A673 (cell line): ENCODE results near the gene CDYL2. TPM values are rescaled to one million over a fixed set of nuclear protein-coding genes. Genes with fewer than 3 reads are reported as not detected.

Experiments
- BruUV-seq: library from RNA; stranded (reverse); fragments of 400-500 nt; replicated peaks from 2 replicates; lab custom pipeline; 2021; lab: Mats Ljungman, UMichigan
- CTCF ChIA-PET: fragments of 300-600 bp; sonication (Branson Sonifier 250); formaldehyde crosslinking; loops from one replicate; lab custom pipeline; 2022; ENCODE audit warnings: antibody characterized with exemption; lab: Charles Lee
- POLR2A ChIA-PET: fragments of 300-600 bp; sonication (Branson Sonifier 250); formaldehyde crosslinking; loops from one replicate; lab custom pipeline; 2022; ENCODE audit warnings: antibody characterized with exemption; ENCODE audit not compliant: low non-redundant PET; lab: Charles Lee
- DNase-seq: peaks from one replicate; pipeline ENCODE4 v3.0.0-alpha.2; 2015; ENCODE audit warnings: low spot score
- H3K27ac ChIP-seq: fragments of 200-600 bp; sonication (generic); 2 replicates; pipeline ENCODE4 v1.5.1; 2016; ENCODE audit warnings: mixed run types, low read depth, mild to moderate bottlenecking, mixed read lengths, antibody characterized with exemption, low read length; ENCODE audit not compliant: poor library complexity, severe bottlenecking
- H3K27me3 ChIP-seq: fragments of 200-600 bp; sonication (generic); replicated peaks from 2 replicates; pipeline ENCODE4 v1.6.1; 2017; ENCODE audit warnings: mixed run types, low read depth, mild to moderate bottlenecking, mixed read lengths, antibody characterized with exemption, low read length; ENCODE audit not compliant: insufficient read depth, poor library complexity
- H3K36me3 ChIP-seq: fragments of 200-600 bp; sonication (generic); 2 replicates; pipeline ENCODE4 v1.6.1; 2016; ENCODE audit warnings: mixed run types, mild to moderate bottlenecking, mixed read lengths, antibody characterized with exemption, low read length; ENCODE audit not compliant: insufficient read depth, poor library complexity, severe bottlenecking
- H3K4me1 ChIP-seq: fragments of 200-600 bp; sonication (generic); 2 replicates; pipeline ENCODE4 v1.6.1; 2017; ENCODE audit warnings: mixed run types, mild to moderate bottlenecking, mixed read lengths, antibody characterized with exemption, low read length; ENCODE audit not compliant: insufficient read depth, poor library complexity, severe bottlenecking
- H3K4me3 ChIP-seq: fragments of 200-600 bp; sonication (generic); 2 replicates; pipeline ENCODE4 v1.5.1; 2016; ENCODE audit warnings: low read depth, mixed run types, mild to moderate bottlenecking, mixed read lengths, low read length; ENCODE audit not compliant: poor library complexity, severe bottlenecking
- H3K9me3 ChIP-seq: fragments of 200-600 bp; sonication (generic); 2 replicates; pipeline ENCODE4 v1.6.1; 2016; ENCODE audit warnings: mixed run types, low read depth, mild to moderate bottlenecking, mixed read lengths, antibody characterized with exemption, low read length; ENCODE audit not compliant: poor library complexity, severe bottlenecking
- CTCF ChIP-seq: fragments of 300-800, 200-600 bp; sonication (generic); conservative IDR thresholded peaks from 2 replicates; pipeline ENCODE4 v1.5.1; 2017; ENCODE audit warnings: low read depth, mild to moderate bottlenecking, antibody characterized with exemption, low read length, moderate library complexity, mixed read lengths
- EZH2 ChIP-seq: fragments of 200-600 bp; sonication (generic); IDR thresholded peaks from 2 replicates; pipeline ENCODE4 v1.6.1; 2017; ENCODE audit warnings: borderline replicate concordance, low read depth, mild to moderate bottlenecking, mixed read lengths, antibody characterized with exemption, low read length; ENCODE audit not compliant: poor library complexity, severe bottlenecking
- intact Hi-C: fragments of 100-400 bp; cut with micrococcal nuclease; formaldehyde crosslinking; loops from one replicate; pipeline ENCODE4 v1.10.0; 2022; ENCODE audit not compliant: unreplicated experiment
- total RNA-seq: library from RNA; stranded (reverse); gene quantifications from 2 replicates; pipeline ENCODE4 v1.2.3, GENCODE V29; 2021

Gene CDYL2
- total RNA-seq, 1 experiment from 2014 or later = 0.64 TPM

- no peaks in the 10 kb centered on the region for H3K9me3 ChIP-seq
- BruUV-seq = no TSS peak
- H3K27ac ChIP-seq = no peak overlapping the region
- intact Hi-C loops = no loop called here
- POLR2A ChIA-PET = no interaction called here
- TF ChIP-seq CTCF (no peak), EZH2 (no peak)
- H3K36me3 ChIP-seq = no peaks in the 10 kb centered on the region
- CTCF ChIA-PET = interaction anchor here (0.5 kb wide), 1 partner anchor 501 kb away, joined by 3 read pairs; no protein-coding TSS in a partner anchor
- DNase-seq = no peak
- H3K27me3 ChIP-seq = no peaks in the 10 kb centered on the region
- H3K4me1 ChIP-seq = no peaks in the 10 kb centered on the region
- no peak overlapping the region for H3K4me3 ChIP-seq
Observed at GRCh38 chr16:80585764-80586163, 218.6 kb downstream of the CDYL2 start.

- H3K27me3 ChIP-seq = no peaks in the 10 kb centered on the region
- no peaks in the 10 kb centered on the region for H3K9me3 ChIP-seq
- BruUV-seq = no TSS peak
- H3K27ac ChIP-seq = no peak overlapping the region
- CTCF ChIA-PET = no interaction called here
- intact Hi-C loops = no loop called here
- H3K4me1 ChIP-seq = no peaks in the 10 kb centered on the region
- H3K4me3 ChIP-seq = no peak overlapping the region
- POLR2A ChIA-PET = no interaction called here
- no peak for TF ChIP-seq CTCF
- no peak for DNase-seq
- H3K36me3 ChIP-seq = no peaks in the 10 kb centered on the region
Observed at GRCh38 chr16:80583466-80583865, 220.9 kb downstream of the CDYL2 start.

GRCh38 chr16:80580109-80580832 lies 224.1 kb downstream of the CDYL2 start:
- CTCF ChIA-PET = no interaction called here
- H3K27me3 ChIP-seq = no peaks in the 10 kb centered on the region
- no TSS peak for BruUV-seq
- TF ChIP-seq CTCF (no peak), EZH2 (no peak)
- no peaks in the 10 kb centered on the region for H3K4me1 ChIP-seq
- intact Hi-C loops = no loop called here
- POLR2A ChIA-PET = no interaction called here
- no peaks in the 10 kb centered on the region for H3K36me3 ChIP-seq
- H3K4me3 ChIP-seq = no peak overlapping the region
- H3K27ac ChIP-seq = no peak overlapping the region
- no peak for DNase-seq
- H3K9me3 ChIP-seq = no peaks in the 10 kb centered on the region
